Mesenchymal stem cell (in vitro differentiated cells and primary cell): ENCODE measurements around the gene SPATA25.

Source experiments
- DNase-seq: peaks from one replicate; pipeline ENCODE4 v3.0.0-alpha.2; 2013
- H2AFZ ChIP-seq: one replicate; pipeline ENCODE4 v1.6.1; 2013; ENCODE audit warnings: low read depth, mild to moderate bottlenecking, control low read depth, inconsistent platforms, low read length, moderate library complexity
- H2AK5ac ChIP-seq: 2 replicates; pipeline ENCODE4 v1.6.1; 2013; ENCODE audit warnings: low read length, moderate library complexity, mild to moderate bottlenecking, inconsistent platforms; ENCODE audit not compliant: severe bottlenecking
- H2BK120ac ChIP-seq: one replicate; pipeline ENCODE4 v1.6.1; 2013; ENCODE audit warnings: low read depth, mild to moderate bottlenecking, inconsistent platforms, low read length, moderate library complexity
- H2BK12ac ChIP-seq, 2 experiments: one replicate each; pipeline ENCODE4 v1.6.1; 2013; ENCODE audit warnings: inconsistent platforms in 2 of 2, low read length in 2 of 2, mild to moderate bottlenecking in 2 of 2, moderate library complexity in 2 of 2, control low read depth in 1 of 2
- H2BK15ac ChIP-seq: one replicate; pipeline ENCODE4 v1.6.1; 2013; ENCODE audit warnings: mild to moderate bottlenecking, low read depth, inconsistent platforms; ENCODE audit not compliant: poor library complexity, severe bottlenecking
- H2BK5ac ChIP-seq: 2 replicates; pipeline ENCODE4 v1.6.1; 2013; ENCODE audit warnings: low read depth, mild to moderate bottlenecking, low read length, control low read depth, inconsistent platforms; ENCODE audit not compliant: poor library complexity, severe bottlenecking
- H3K14ac ChIP-seq, 2 experiments: one replicate each; pipeline ENCODE4 v1.6.1; 2013; ENCODE audit warnings: inconsistent platforms in 2 of 2, low read length in 2 of 2, control low read depth in 1 of 2, mild to moderate bottlenecking in 1 of 2, moderate library complexity in 1 of 2
- H3K18ac ChIP-seq, 2 experiments: one replicate each; pipeline ENCODE4 v1.6.1; 2013; ENCODE audit warnings: inconsistent platforms in 2 of 2, low read length in 2 of 2, control low read depth in 1 of 2, low read depth in 1 of 2, mild to moderate bottlenecking in 1 of 2
- H3K23ac ChIP-seq, 2 experiments: one replicate each; pipeline ENCODE4 v1.6.1; 2013; ENCODE audit warnings: inconsistent platforms in 2 of 2, low read length in 2 of 2, mild to moderate bottlenecking in 2 of 2, moderate library complexity in 2 of 2, control low read depth in 1 of 2
- H3K27ac ChIP-seq: 2 replicates; pipeline ENCODE4 v1.5.1; 2013; ENCODE audit warnings: mild to moderate bottlenecking, moderate library complexity, low read length, control low read depth, inconsistent platforms; ENCODE audit not compliant: poor library complexity, severe bottlenecking
- H3K27me3 ChIP-seq, 2 experiments: 2 replicates each; pipeline versions ENCODE4 v1.6.1 to v1.7.0; 2013; ENCODE audit warnings: low read length in 2 of 2, mild to moderate bottlenecking in 2 of 2, moderate library complexity in 2 of 2, control low read depth in 1 of 2, inconsistent platforms in 1 of 2; ENCODE audit not compliant: control insufficient read depth in 1 of 2, insufficient read depth in 1 of 2
- H3K36me3 ChIP-seq, 2 experiments: 2 replicates each; pipeline versions ENCODE4 v1.6.1 to v1.7.0; 2013; ENCODE audit warnings: low read length in 2 of 2, control low read depth in 1 of 2, inconsistent platforms in 1 of 2, low read depth in 1 of 2, mild to moderate bottlenecking in 1 of 2; ENCODE audit not compliant: insufficient read depth in 2 of 2, control insufficient read depth in 1 of 2
- H3K4ac ChIP-seq, 2 experiments: one replicate each; pipeline ENCODE4 v1.6.1; 2013; ENCODE audit warnings: inconsistent platforms in 2 of 2, low read length in 2 of 2, mild to moderate bottlenecking in 2 of 2, moderate library complexity in 2 of 2, control low read depth in 1 of 2, low read depth in 1 of 2
- H3K4me1 ChIP-seq: 2 replicates; pipeline ENCODE4 v1.6.1; 2013; ENCODE audit warnings: low read depth, low read length, control low read depth; ENCODE audit not compliant: control insufficient read depth, insufficient read depth
- H3K4me2 ChIP-seq: 2 replicates; pipeline ENCODE4 v1.6.1; 2013; ENCODE audit warnings: low read length, mild to moderate bottlenecking, inconsistent platforms; ENCODE audit not compliant: poor library complexity, severe bottlenecking
- H3K4me3 ChIP-seq, 2 experiments: 2 replicates each; pipeline versions ENCODE4 v1.5.1 to v1.7.0; 2013; ENCODE audit warnings: low read length in 2 of 2, mild to moderate bottlenecking in 2 of 2, control low read depth in 1 of 2, low read depth in 1 of 2; ENCODE audit not compliant: insufficient read depth in 1 of 2
- H3K79me1 ChIP-seq: replicated peaks from 2 replicates; pipeline ENCODE4 v1.6.1; 2013; ENCODE audit warnings: mild to moderate bottlenecking, control low read depth, low read length, inconsistent platforms; ENCODE audit not compliant: poor library complexity, severe bottlenecking
- H3K9ac ChIP-seq: 2 replicates; pipeline ENCODE4 v1.7.0; 2013; ENCODE audit warnings: mild to moderate bottlenecking, low read length, moderate library complexity
- H3K9me3 ChIP-seq: 2 replicates; pipeline ENCODE4 v1.7.0; 2013; ENCODE audit warnings: mild to moderate bottlenecking, low read length; ENCODE audit not compliant: control insufficient read depth
- H4K8ac ChIP-seq: one replicate; pipeline ENCODE4 v1.6.1; 2013; ENCODE audit warnings: inconsistent platforms, mild to moderate bottlenecking, low read length, moderate library complexity
- H4K91ac ChIP-seq: one replicate; pipeline ENCODE4 v1.6.1; 2013; ENCODE audit warnings: mild to moderate bottlenecking, low read length, inconsistent platforms
- WGBS: methylation state at CpG from one replicate; pipeline ENCODE4 v1.1.7; 2013; ENCODE audit warnings: mixed read lengths; 5-methylcytosine and 5-hydroxymethylcytosine counted together

Gene SPATA25

DNA sequence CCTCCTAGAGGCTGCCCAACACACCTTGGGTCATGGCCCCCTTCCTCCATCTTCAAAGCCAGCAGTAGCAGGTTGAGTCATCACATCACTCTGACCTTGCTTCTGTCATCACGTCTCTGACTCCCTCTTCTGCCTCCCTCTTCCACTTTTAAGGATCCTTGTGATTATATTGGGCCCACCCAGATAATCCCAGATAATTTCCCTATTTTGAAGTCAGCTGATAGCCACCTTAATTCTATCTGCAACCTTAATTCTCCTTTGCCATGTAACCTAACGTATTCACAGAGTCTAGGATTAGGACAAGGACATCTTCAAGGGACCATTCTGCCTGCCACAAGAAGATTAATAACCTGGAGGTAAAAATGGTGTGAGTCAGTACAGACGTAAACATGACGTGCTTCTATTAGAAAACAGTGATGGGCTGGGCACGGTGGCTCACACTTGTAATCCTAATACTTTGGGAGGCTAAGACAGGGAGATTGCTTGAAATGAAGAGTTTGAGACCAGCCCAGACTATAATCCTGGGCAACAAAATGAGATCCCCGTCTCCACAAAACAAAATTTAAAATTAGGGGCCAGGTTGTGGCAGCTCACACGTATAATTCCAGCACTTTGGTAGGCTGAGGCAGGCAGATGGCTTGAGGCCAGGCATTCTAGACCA lies 26.7 kb downstream of the SPATA25 start:
- H2BK12ac ChIP-seq, result no peak overlapping the region
- H3K36me3 ChIP-seq, result no peaks in the 10 kb centered on the region
- H4K91ac ChIP-seq, result no peak overlapping the region
- 44% methylated on average over 7 of the region's 7 CpGs for WGBS
- no peaks in the 10 kb centered on the region for H3K9me3 ChIP-seq
- no peaks in the 10 kb centered on the region for H3K27me3 ChIP-seq
- no peak overlapping the region for H3K18ac ChIP-seq
- no peak overlapping the region for H3K27ac ChIP-seq
- H3K79me1 ChIP-seq, result peaks cover 23% of the 10 kb centered on the region
- DNase-seq, result peak; percentile 61
- no peak overlapping the region for H3K4ac ChIP-seq
- no peak overlapping the region for H3K14ac ChIP-seq
- H3K4me3 ChIP-seq, result no peak overlapping the region
- H2BK15ac ChIP-seq, result no peak overlapping the region
- H3K23ac ChIP-seq, result no peak overlapping the region
- H2BK5ac ChIP-seq, result no peak overlapping the region
- H4K8ac ChIP-seq, result no peak overlapping the region
- peaks cover 19% of the 10 kb centered on the region for H3K4me1 ChIP-seq
- no peak overlapping the region for H2AFZ ChIP-seq
- H2BK120ac ChIP-seq, result no peak overlapping the region
- H3K4me2 ChIP-seq, result no peak overlapping the region
- H3K9ac ChIP-seq, result no peak overlapping the region
- no peak overlapping the region for H2AK5ac ChIP-seq

DNA sequence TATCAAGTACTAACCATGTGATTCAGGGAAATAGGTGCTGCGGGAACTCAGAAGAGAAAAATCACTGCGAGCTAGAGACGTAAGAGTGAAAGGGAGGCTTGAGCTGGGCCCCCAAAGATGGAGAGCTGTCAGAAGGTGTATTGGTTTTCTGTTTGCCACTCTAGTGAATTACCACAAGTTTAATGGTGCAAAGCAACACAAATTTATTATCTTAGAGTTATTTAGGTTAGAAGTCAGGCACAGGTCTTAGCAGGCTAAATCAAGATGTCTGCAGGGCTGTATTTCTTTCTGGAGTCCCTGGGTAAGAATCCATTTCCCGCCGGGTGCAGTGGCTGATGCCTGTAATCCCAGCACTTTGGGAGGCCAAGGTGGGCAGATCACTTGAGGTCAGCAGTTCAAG lies 27.5 kb downstream of the SPATA25 start:
- Histone ChIP-seq H2BK15ac (no peak overlapping the region), H3K4me1 (peaks cover 21% of the 10 kb centered on the region), H2BK12ac (no peak overlapping the region), H3K23ac (no peak overlapping the region), H3K4me2 (no peak overlapping the region), H3K18ac (no peak overlapping the region), H3K36me3 (peaks cover 3% of the 10 kb centered on the region in 2 experiments), H3K27me3 (no peaks in the 10 kb centered on the region), H4K91ac (no peak overlapping the region), H3K9me3 (no peaks in the 10 kb centered on the region), H2AFZ (no peak overlapping the region), H3K79me1 (peaks cover 27% of the 10 kb centered on the region), H2BK120ac (no peak overlapping the region), H3K27ac (no peak overlapping the region), H3K4me3 (no peak overlapping the region), H2AK5ac (no peak overlapping the region), H3K4ac (no peak overlapping the region), H3K14ac (no peak overlapping the region), H4K8ac (no peak overlapping the region), H3K9ac (no peak overlapping the region), H2BK5ac (no peak overlapping the region)
- no peak for DNase-seq
- WGBS, result 100% methylated on average over 5 of the region's 5 CpGs

DNA sequence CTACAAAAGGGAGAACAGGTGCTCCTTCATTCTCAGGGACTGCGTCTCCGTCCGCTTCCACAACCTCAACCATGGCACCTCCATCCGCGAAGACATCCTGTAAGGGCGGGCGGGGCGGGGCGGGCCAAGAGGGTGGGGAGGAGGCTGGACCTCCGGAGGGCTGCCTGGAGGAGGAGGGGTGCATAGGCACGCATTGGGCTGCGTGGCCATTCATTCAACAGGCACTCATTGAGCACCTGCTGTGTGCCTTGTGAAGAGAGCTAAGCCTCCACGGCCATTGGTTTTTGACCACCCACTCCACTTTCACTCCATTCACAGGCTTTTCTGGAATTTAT lies 29.6 kb downstream of the SPATA25 start:
- Histone ChIP-seq H3K4me2 (peak overlapping the region; percentile 64), H3K18ac (peak overlapping the region; percentile 1 to 34)

DNA sequence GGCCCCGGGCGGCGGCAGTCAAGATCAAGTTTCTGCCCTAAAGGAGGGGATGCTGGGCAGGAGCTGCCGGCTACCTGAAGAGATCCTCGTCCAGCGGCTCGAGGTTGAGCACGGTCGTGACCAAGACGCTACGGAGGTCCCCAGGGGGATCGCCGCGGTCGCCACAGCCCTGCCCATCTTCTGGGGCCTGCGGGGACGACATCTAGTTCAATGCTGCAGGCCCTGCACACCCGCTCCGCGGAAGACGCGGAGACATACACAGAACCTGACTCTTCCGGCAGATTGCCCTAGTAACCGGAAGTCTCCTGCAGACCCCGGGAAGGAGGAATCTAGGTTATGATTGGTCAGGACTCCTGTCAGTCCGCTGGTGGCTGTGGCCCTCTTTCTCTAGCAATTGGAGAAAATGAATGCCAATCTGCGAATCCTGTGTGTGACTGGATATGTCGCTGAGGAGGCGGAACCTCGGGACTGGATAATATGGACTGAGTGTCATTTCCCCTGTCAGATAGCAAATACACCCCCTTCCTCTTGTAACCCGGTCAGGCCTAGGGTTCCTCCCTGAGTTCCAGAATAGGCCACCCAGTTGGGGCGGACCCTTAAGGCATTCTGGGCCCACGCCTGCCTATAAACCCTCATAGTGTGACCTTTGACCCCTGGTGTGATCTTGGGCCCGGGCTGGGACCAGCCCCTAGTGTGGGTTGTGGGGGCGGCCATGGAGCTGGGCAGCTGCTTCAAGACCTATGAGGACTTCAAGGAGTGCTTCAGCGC lies 30.1 kb downstream of the SPATA25 start, which contains the start of the genes ACOT8 and ZSWIM3:
ACOT8 (minus strand) TSS at position 279 of the 768 bp plus-strand sequence; CDS start at position 202, 77 bp downstream.
ZSWIM3 (plus strand) TSS at position 501 of the 768 bp plus-strand sequence; CDS start at position 713, 212 bp downstream.
- H3K23ac ChIP-seq, result peak within 1 kb of the TSS in 1 of 2 experiments; percentile 23
- no peaks in the 10 kb centered on the region for H3K27me3 ChIP-seq
- H3K4me1 ChIP-seq, result peaks cover 23% of the 10 kb centered on the region
- peak within 1 kb of the TSS; percentile 73 for H3K27ac ChIP-seq
- peak within 1 kb of the TSS; percentile 64 for H3K4me2 ChIP-seq
- peak within 1 kb of the TSS; percentile 96 for H4K8ac ChIP-seq
- no peak within 1 kb of the TSS for H2BK5ac ChIP-seq
- peak within 1 kb of the TSS in 1 of 2 experiments; percentile 88 for H3K4ac ChIP-seq
- peak; percentile 100 for DNase-seq
- H3K4me3 ChIP-seq, result peak within 1 kb of the TSS; percentile 79 to 94
- H2AK5ac ChIP-seq, result peak within 1 kb of the TSS; percentile 57
- peaks cover 5 to 21% of the 10 kb centered on the region in 2 experiments for H3K36me3 ChIP-seq
- H2BK120ac ChIP-seq, result peak within 1 kb of the TSS; percentile 38
- H3K18ac ChIP-seq, result peak within 1 kb of the TSS; percentile 78 to 90
- H3K9me3 ChIP-seq, result no peaks in the 10 kb centered on the region
- no peak within 1 kb of the TSS for H2BK12ac ChIP-seq
- H3K79me1 ChIP-seq, result peaks cover 32% of the 10 kb centered on the region
- peak within 1 kb of the TSS; percentile 83 for H2AFZ ChIP-seq
- peak within 1 kb of the TSS; percentile 77 for H2BK15ac ChIP-seq
- peak within 1 kb of the TSS; percentile 34 for H4K91ac ChIP-seq
- WGBS, result under 1% methylated on average over 35 of the region's 36 CpGs
- peak within 1 kb of the TSS; percentile 90 for H3K9ac ChIP-seq
- H3K14ac ChIP-seq, result peak within 1 kb of the TSS; percentile 21 to 83

More for the DNA sequence above, 29.6 kb downstream of the SPATA25 start:
- WGBS, result 8% methylated on average over 4 of the region's 13 CpGs
- Histone ChIP-seq H3K27me3 (no peaks in the 10 kb centered on the region), H2BK12ac (no peak overlapping the region), H2AFZ (peak overlapping the region; percentile 49), H3K9ac (peak overlapping the region; percentile 90), H3K4ac (peak overlapping the region in 1 of 2 experiments; percentile 88), H2AK5ac (peak overlapping the region; percentile 57), H2BK5ac (no peak overlapping the region), H3K27ac (peak overlapping the region; percentile 12), H4K8ac (peak overlapping the region; percentile 96), H3K9me3 (no peaks in the 10 kb centered on the region), H3K23ac (no peak overlapping the region), H3K4me3 (peak overlapping the region; percentile 59 to 94), H3K36me3 (peaks cover 5 to 21% of the 10 kb centered on the region in 2 experiments), H2BK15ac (peak overlapping the region; percentile 8), H2BK120ac (no peak overlapping the region), H3K4me1 (peaks cover 23% of the 10 kb centered on the region), H3K14ac (peak overlapping the region in 1 of 2 experiments; percentile 21), H4K91ac (peak overlapping the region; percentile 34), H3K79me1 (peaks cover 35% of the 10 kb centered on the region)
- no peak for DNase-seq
